AG10803 (cell line): ENCODE measurements around the gene GFRA1.
A peak's percentile ranks its signal among the peaks of the same experiment; 100 is the strongest.

Experiments
- DNase-seq: peaks from one replicate; pipeline ENCODE4 v3.0.0; 2010; ENCODE audit warnings: low read depth
- H3K4me3 ChIP-seq: 2 replicates; pipeline ENCODE4 v1.5.1; 2011; ENCODE audit warnings: mild to moderate bottlenecking, low read length, control low read depth
- CTCF ChIP-seq: conservative IDR thresholded peaks from 2 replicates; pipeline ENCODE4 v1.5.1; 2011; ENCODE audit warnings: mild to moderate bottlenecking, low read length, control low read depth, inconsistent platforms

Gene GFRA1

DNA sequence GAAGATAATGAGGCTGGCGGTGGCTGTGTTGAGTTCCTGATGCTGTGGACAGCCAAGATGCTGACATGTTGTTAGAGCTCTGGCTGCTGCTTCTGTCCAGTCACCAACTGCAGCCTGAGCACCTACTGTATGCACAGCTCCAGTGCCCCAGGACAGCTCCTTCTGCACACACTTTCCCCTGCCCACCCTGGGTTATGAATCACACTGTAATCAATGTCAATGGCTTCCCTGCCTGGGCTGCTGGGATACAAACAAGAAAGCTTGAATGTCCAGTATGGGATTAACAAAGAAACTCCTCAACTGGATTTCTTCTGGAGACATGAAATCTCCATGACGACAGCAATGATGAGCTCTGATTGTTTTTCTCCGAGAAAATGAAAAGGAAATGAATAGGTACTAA, 172.0 kb downstream of the GFRA1 start:
- no peak for DNase-seq
- H3K4me3 ChIP-seq = no peak overlapping the region
- no peak for TF ChIP-seq CTCF

DNA sequence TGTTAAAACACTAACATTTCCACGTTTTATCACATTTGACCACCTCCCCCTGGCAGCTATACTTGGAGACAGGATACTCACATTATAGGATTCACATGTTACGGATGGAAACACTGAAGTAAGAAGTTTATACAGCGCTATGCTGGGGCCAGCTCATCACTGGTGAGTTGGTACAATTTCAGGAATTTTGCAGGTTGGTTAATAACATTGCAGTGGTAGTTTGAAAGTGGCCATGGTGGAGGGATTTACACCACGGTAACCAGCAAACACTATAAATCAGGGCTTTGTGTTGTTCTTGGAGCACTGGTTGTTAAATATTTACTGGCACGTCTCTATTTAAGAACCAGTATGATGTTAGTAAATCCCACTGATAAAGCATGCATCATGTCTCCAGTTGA, 174.0 kb downstream of the GFRA1 start:
- H3K4me3 ChIP-seq = no peak overlapping the region
- DNase-seq = peak; percentile 74
- TF ChIP-seq CTCF = no peak

DNA sequence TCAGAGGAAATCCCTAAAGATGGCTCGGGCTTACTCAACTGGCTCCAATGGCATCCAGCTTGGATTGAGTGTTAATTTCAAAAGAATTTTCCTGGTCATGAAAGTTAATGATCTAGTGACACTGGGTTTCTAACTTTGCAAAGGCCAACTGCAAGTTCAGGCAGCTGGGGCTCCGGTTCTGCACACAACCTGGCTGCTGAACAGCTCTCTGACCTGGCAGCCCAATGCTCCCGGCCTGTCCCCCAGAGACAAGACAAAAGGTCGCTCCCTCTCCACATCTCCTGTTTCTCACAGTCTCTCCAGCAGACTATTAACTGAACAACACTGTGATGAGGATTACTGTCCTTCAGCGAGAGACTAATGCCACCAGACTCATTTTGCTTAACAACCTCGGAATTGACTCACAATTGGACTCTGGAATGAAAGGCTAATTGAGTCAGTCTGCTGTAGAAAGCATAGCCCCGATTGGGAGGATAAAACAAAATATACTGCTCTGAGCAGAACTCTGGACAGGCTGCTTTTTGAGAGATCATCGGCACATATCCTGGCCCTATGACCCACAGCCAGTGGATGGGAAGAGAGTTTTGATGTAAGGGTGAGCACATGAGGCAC, 174.5 kb downstream of the GFRA1 start:
- H3K4me3 ChIP-seq = no peak overlapping the region
- TF ChIP-seq CTCF = no peak

DNA sequence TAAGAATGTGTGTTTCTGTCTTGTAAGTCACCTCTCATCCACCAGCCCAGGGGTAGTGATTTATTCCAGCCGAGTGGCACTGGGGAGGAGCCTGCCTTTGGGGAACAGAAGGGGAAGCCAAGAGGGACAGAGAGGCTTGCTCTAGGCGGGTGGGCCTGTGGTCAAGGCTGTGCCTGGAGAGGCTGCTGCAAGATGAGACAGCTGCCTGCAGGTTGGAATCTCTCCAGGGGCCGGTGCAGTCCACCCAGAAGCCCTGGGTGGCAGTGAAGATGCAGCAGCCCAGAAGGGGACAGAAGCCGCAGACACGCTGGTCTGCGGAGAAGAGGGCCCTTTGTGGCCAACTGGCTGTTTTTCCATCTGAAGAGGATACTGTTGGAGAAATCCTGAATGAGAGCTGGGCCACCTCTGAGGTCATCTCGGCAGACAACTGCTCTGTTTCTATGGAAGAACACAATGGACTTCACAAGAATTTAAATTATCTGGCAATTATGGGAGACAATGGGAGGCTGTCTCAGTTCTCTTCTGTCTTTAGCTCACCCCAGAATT, 175.7 kb downstream of the GFRA1 start:
- no peak for DNase-seq
- H3K4me3 ChIP-seq = no peak overlapping the region
- no peak for TF ChIP-seq CTCF

More for the DNA sequence above, 174.5 kb downstream of the GFRA1 start:
- DNase-seq = peak; percentile 30

DNA sequence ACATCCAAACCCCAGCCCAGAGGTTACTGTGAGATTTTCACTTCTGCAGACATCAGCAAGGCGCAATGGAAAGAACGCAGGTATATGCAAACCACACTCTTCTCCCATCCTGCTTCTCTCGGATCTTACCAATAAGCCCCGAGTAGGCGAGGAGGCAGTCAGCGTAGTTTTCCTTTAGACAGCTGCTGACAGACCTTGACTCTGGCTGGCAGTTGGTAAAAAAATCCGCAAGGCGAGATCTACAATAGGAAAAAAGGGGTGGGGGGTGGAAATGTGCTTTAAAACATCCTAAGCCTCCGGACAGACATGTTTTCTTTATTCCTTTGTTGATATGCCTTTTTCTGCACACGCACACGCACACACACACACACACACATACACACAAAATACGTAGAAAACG, 176.5 kb downstream of the GFRA1 start:
- TF ChIP-seq CTCF = no peak
- no peak for DNase-seq
- H3K4me3 ChIP-seq = no peak overlapping the region

GRCh38 chr10:116094356-116094755, 178.7 kb downstream of the GFRA1 start:
- DNase-seq = no peak
- TF ChIP-seq CTCF = no peak

DNA sequence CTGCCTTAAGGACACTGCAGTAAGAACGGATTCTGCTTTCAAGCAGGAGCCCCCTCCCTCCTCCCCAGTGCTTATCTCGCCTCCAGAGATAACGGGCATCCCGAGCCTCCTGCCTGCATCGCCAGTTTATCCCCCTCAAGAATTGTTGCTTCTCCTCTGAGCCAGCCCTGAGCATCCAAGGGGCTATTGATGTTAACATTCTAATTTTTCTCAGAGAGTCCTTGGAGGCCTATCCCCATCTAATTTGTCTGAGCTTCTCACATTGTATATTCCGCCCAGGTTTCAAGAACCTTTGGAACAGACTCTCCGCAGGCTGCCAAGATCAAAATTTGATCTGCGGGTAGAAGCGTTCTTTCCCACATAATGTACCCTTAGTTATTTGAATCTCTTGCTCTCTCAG, 180.0 kb downstream of the GFRA1 start:
- TF ChIP-seq CTCF = no peak
- no peak overlapping the region for H3K4me3 ChIP-seq
- no peak for DNase-seq

More at GRCh38 chr10:116094356-116094755, 178.7 kb downstream of the GFRA1 start:
- no peak overlapping the region for H3K4me3 ChIP-seq
